HG03469 (cell line): ENCODE measurements around the gene CREB5.
A peak's percentile ranks its signal among the peaks of the same experiment; 100 is the strongest.

Source experiments
- ATAC-seq: cut with Tn5 transposase; IDR thresholded peaks from one replicate; pipeline ENCODE4 v1.9.1; 2021; ENCODE audit warnings: mild to moderate bottlenecking, moderate library complexity, moderate number of reproducible peaks; ENCODE audit not compliant: unreplicated experiment

Gene CREB5

GRCh38 chr7:28509251-28510025 is 97.1 kb downstream of the CREB5 start:
- peak; percentile 53 for ATAC-seq

DNA sequence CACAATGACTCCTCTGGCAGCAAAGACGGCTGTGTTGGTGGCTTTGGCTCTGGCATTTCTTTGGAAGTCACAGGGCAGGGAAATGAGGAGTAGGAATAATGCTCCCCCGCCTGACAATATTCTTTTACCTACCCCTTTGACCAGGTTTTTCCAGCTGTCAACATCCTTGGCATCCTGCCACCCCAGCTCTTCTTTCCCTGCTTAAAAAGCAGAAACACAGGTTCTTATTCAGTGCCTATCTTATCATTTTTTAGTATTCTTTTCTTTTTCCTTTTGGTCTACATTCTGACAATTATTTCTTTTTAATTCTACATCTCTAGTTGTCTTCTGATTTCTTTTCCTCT is 97.7 kb downstream of the CREB5 start:
- ATAC-seq = no peak

- ATAC-seq = no peak
Measured at GRCh38 chr7:28512668-28513440, 100.5 kb downstream of the CREB5 start.

DNA sequence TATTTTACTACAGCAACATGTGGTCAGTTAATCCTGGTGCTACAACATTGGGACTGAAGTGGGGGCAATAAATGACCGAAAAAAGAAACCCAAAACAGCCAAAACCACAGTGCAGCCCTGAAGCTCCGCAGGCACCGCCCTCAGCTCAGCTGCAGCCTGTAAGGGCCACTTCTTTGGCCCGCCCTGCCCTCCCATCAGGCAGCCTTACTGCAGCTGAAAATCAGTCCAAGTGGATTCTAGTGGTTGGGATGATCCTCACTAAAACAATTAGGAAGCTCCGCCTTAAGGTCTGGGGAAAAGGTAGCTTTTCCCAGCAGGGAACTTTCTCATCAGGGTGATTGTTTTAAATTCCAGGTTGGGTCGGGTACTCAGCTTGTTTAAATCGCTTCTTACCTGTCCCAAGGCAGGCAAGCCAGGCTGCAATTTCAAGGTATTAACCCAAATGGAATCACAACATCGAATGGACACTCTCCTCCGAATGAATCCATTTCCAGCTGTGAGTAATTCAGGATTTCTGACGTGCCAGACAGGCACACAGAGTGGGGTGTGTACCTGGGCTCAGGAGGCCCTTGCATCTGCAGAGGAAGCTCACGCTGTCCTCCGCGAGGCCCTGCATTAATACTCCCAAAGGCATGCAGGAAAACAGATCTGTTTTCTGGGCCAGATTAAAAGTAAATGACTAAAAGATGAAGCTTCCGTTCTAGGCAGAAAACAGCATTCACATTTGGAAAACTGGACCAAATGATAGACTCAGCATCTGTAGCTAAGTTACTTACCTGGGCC is 104.3 kb downstream of the CREB5 start:
- no peak for ATAC-seq

GRCh38 chr7:28517206-28517605 is 104.9 kb downstream of the CREB5 start:
- ATAC-seq = no peak

DNA sequence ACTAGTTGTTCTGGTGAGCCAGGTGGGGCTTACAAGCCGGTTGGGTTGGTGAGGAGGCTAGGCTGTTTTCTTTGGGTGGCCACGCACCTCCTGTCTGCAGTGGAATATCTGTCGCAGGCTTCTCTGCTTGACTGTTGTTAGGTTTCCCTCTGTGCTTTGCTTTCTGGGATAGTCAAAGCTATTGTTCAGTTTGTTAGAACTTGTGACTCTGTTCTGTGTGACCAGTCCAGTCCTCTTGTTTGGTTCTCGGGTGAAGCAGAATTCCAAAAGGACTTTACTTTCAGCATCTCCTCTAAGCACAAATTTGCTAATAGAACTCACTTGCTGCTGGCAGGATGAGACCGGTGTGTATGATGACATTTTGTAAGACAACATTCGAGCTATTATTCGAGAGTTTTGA is 105.3 kb downstream of the CREB5 start:
- no peak for ATAC-seq

DNA sequence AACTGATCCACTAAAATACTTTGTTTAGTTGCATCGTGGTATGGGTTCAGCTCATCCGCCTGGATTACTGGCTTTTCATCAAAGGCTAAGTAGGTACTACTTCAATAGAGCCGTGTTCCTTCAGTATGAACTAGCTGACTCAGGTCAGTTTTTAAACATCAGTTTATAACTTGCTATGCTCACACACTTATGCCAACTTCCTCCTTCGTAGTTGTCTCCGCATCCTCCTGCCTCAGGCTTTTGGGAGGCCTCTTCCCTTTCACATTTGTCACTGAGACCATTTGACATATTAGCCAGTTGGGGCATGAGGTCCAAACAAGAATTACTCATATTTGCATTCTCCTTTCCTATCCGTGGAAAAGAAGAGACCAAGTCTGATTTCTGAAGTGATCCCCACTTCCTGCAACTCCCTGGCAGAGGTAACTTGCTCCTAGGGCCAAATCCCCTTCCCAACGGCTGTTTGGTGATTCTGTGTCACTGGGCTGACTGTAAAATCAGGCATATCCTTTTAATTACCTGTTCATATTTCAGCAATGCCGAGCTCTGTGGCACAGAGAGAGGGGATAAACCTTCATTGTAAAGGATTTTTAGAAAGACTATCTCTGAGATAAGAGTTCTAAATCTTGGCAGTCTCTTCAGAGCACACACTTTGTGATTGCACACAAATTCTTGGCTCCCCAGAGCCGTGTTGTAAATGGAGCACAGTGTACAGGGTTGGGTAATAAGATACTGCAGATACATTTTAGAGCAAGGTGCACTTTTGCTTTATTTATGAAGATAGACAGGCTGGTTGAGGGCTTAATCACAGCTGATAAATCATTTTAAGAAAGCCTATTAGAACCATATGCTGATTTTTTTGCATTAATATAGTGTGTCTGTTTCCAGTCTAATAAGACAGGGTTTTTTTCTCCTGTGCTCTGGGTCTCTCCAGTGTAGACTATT is 108.0 kb downstream of the CREB5 start:
- no peak for ATAC-seq

- ATAC-seq = no peak
Measured at GRCh38 chr7:28524978-28525377, 112.7 kb downstream of the CREB5 start.

- no peak for ATAC-seq
Measured at GRCh38 chr7:28528899-28529298, 116.6 kb downstream of the CREB5 start.

- ATAC-seq = no peak
Measured at GRCh38 chr7:28529755-28530154, 117.4 kb downstream of the CREB5 start.

GRCh38 chr7:28530175-28530802 is 118.0 kb downstream of the CREB5 start:
- no peak for ATAC-seq

DNA sequence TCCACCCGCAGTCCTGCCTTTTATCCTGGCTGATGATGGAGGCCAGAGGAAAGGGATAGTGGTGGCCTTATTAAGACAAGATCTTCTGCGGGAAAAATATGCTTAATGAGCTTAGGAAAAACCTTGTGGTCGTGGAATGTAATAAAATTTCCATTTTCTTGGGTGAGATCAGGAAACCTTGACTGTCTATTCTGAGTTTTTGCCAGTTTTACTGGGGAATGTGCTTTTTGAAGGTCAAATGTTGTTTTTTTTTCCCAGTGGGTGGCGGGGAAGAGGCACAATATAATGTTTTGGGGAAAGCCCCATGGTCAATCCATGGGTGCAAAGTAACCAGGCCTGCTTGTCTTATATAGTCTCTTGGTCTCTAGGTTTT is 118.5 kb downstream of the CREB5 start:
- no peak for ATAC-seq

GRCh38 chr7:28531291-28531690 is 119.0 kb downstream of the CREB5 start:
- no peak for ATAC-seq

DNA sequence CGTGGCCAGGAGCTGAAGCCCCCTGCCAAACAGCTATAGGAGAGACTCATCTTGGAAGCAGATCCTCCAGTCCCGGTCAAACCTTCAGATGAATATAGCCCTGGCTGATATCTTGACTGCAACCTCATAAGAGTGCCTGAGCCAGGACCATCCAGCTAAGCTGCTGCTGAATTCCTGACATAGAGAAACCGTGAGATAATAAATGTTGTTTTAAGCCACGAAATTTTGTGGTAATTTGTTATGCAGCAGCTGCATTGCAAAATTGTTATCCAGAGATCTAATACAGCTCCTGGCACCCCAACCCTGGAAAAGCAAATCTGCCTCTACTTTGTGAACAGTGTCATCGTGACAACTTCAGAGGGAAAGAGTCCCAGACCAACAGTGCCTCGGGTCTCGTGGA is 119.9 kb downstream of the CREB5 start:
- ATAC-seq = no peak

GRCh38 chr7:28533267-28533666 is 120.9 kb downstream of the CREB5 start:
- no peak for ATAC-seq

GRCh38 chr7:28533731-28534531 is 121.6 kb downstream of the CREB5 start:
- no peak for ATAC-seq

- no peak for ATAC-seq
Measured at GRCh38 chr7:28536259-28536658, 123.9 kb downstream of the CREB5 start.

- ATAC-seq = peak; percentile 98
Measured at GRCh38 chr7:28539289-28539981, 127.1 kb downstream of the CREB5 start.

DNA sequence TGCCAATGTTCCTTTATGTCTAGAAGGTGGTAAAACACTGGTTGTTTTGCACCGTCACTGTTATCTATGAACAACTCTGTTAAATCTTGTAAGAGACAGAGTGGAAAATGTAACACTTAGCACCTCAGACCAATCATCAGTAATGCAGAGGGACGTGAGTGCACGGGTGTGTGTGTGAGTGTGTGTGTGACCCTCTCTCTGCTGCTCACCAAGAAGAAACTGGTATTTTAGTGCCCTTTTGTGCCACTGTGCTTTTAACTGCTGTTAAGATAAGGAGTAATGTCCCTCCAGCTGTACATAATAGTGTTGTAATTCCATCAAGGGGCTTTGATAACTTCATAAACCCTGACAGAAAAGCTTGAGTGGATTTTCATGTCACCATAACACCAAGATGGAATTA is 130.1 kb downstream of the CREB5 start:
- no peak for ATAC-seq
